NAMALWA (cell line): ENCODE measurements around the gene LY6G6F.

ENCODE experiments used
- DNase-seq: peaks from one replicate; pipeline ENCODE4 v3.0.0-alpha.2; 2015; ENCODE audit warnings: low spot score

The LY6G6F gene

DNA sequence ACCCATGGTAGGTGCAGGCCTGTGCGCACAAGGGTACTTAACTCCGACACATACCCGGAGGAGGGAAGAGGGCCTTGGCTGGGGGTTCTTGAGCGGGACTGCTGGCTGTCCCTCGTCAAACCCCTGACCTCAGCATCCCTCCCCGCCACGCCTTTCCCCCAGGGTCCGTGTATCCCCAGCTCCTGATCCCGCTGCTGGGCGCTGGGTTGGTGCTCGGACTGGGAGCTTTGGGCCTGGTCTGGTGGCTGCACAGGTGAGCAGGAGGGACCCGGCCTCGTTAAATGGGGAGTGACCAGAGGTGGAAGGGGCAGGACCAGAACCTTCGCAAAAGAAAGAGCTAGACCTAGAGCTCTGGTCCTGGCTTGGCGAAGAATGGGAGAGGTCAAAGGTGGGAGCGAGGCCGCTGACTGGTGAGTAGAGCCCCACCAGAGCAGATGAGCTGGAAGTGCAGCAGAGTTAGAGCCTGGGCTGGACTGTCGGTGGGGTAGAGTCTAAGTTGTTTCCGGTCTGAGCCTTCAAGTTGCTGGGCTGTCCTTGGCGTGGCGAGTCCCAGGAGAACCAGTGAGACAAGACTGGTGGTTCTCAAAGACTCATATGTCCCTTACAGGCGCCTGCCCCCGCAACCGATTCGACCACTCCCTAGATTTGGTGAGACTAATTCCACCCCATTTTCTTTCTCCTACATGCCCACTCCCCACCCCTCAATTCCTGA lies 17.5 kb downstream of the LY6G6F start:
- no peak for DNase-seq

DNA sequence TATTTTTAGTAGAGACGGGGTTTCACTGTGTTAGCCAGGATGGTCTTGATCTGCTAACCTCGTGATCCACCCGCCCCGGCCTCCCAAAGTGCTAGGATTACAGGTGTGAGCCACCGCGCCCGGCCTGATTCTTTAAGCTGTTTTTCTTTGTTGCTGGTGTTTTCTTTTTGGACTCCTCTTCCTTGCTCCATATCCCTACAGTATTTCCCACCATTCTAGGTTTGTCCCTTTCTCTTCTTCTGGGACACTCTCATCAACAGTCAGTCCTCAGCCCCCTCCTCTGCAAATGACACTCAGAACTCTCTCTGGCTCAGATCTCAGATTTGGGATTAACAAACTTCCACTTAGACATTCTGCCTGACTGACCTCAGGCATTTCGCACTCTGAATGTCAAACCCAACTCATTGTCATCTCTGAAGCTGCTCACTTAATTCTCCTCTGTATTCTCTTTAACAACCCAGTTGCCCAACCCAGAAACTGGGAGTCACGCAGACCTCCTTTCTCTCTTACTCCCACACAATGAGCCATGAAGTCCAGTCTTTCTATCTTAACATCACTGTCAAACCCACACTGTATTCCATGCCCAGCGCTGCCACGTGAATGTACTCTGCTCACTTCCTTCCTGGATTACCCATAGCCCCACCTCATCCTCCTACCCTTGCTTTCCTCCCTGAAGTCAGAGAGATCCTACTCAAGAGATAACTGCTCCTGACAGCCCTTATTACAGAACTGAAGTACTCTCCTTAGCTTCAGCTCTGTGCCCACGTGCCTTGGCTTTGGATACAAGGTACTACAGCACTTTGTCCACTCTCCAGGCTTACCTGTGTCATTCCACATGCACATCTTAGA lies 19.1 kb downstream of the LY6G6F start:
- DNase-seq: no peak

DNA sequence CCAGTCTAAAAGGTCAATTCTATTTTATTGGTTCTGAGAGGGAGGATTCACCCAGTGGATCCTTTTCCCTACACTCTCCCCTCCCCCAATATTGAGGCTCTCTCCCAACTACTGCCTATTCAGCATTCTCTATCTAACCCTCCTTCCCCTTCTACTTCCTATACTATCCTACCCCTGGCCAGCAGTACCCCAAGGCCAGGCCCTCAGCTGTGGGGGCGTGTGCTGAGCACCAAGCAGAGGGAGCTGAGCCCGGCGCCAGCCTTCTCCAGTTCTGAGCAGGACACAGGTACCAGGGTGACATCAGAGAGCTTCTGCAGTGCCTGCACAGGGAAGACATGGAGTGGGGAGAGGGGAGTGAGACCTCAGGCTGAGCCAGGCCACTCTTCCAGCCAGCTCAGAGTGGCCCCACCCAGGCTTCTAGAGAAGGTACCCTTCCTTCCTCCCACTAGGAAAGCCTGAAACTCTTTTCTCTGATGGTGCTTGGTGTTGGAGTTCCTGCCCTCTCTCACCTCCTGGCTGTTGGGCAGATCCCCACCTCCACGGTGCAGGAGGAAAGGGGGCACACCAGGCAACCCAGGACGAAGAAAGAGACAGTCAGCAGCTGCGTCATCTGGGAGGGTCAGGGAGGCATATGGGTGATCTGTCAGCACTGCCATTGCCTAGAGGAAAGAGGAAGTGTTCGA lies 20.5 kb downstream of the LY6G6F start:
- DNase-seq: no peak

DNA sequence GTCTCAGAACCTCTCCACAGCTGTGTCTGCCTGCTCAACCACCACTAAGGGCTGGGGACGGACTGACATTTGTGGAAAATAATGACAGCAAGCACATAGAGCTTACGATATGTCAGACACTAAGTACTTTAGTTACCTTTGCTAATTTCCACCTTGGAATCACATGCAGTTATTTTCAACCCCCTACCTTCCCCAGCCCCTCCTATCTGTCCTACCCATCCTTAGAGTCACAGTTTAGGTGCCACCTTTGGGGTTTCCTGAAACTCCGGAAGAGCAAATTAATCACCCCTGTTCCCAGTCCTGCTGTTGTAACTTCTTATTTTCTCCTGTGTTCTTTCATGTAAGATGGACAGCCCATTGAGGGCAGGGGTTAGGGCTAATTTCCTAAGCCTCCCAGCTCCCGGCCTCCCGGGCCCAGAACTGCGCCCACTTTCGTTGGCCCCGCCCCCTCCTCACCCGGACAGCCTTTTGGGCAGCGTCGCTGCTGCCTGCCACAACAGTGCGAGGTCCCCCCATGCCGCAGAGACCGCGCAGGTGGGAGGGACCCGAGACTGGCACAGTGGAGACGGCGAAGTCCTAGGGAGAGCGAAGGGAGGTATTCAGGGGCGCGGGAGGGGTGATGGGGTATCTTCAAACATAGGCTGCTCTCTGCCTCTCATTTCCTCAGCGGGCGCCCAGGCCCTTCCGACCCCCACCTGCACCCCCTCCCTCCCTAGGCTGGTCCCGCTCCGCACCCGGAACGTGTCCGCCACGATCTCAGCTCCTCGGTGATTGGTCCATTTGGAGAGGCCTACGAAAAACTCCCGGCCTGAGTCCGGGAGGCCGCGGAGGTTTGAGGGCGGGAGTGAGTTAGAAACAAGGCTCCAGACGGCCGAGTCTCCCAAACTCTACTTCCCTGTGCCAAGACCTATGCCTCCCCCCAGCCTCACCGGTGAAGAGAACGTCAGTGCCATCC lies 21.3 kb downstream of the LY6G6F start:
- peak; percentile 94 for DNase-seq

DNA sequence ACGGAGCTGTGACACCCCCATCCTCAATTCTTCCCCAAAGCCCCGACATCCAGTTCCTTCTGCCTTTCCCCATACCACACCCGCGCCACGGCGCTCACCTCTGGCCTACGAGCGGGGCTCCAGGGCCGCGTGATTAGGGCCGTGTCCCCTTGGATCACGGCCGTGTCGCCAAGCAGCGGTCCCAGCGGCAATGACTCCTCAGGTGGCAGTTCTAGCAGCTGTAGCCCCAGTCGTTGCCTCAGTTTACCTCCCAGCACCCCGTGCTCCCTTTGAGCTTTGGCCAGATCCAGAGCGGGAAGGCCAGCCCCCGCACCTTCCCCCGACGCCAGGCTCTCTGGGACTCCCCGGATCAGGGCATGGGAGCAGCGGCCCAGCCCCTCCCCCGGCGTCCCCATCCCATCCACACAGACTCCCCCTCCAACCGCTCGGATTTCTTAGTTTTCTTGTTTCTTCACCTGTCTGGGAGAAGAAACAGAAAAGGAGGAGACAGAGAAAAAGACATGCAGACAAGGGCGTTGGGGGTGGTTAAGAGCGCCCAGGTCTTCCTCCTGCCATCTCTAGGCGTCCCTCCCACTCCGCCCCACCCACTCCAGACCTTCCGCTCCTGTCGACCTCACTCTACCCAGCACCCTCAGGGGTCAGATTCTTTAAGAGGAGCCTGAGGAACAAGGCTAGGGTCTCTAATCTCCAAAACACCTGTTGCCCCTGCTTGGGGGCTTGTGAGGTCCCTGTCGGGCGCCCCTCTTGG lies 22.3 kb downstream of the LY6G6F start, which contains the start of gene DDAH2:
Gene DDAH2 (minus strand): TSS at position 533 of the 748 bp plus-strand sequence. CDS start 138 bp downstream, at position 395.
- no peak for DNase-seq

DNA sequence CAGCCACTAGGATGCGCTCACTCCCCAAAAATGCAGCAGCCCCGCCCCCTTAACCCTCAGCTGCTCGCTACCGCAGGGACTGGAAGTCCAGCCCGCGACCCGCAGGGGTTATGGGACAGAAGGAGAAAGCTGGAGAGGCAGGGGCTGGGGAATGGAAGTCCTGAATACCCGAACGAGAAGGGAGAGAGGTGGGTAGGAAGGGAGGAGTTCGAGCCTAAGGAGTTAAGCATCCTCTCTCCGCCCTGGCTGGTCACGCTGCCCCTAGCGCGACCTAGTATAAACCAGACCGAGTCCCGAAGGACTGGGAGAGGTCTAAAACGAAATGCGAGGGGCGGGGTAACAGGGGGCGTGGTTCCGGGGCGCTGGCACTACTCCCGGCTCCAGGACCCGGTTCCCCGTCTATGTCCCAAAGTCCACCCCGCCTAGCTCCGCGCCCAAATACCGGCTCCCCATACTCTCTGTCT lies 22.9 kb downstream of the LY6G6F start:
- DNase-seq: peak; percentile 85

DNA sequence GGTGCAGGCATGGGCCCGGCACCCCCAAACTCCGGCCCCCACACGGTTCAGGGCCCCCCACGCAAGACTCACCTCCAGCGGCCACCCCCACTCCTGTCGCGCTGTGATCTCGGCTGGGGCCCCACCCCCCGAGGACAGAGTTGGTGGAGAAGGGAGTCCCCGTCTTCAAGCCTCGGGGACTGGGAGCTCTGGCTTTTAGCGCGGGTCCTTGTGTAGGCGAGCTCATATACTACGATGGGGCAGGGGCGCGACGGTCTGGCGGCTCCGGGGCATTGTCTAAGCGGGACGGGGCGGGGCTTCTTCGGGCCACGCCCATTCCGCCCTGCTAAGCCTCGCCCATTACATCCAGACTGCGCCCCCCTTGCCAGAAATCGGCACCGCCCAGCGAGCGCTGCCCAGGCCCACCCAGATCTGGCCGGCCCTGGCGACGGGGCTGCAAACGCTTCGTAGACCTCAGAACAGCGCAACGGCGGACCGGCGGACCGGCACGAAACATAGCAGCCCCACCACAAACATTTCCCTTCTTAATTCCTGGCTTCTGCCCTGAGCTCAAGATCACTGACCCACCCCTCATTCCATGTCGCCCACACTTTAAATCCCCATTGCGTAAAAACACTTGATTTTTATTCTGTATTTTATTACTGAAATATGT lies 23.4 kb downstream of the LY6G6F start:
- DNase-seq: peak; percentile 71

DNA sequence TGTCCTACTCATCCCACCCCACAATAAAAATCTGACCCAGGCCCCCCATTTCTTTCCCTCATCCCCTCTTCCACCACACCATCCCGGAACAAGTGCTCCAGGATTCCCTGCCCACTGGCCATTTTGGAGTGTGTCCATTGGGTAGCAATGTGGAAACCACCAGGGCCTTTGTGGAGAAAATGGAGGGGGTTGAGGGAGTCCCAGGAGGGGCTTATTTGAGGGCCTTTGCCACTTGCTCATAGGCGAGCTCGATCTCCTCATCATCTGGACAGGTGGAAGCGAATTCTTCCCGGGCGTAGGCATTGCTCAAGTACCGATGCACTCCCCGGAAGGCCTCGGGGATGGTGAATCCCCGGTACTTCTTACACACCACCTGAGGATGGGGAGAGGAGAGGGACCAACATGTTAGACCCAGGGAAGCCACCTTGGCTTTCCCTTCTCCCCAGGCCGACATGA lies 24.0 kb downstream of the LY6G6F start:
- no peak for DNase-seq

DNA sequence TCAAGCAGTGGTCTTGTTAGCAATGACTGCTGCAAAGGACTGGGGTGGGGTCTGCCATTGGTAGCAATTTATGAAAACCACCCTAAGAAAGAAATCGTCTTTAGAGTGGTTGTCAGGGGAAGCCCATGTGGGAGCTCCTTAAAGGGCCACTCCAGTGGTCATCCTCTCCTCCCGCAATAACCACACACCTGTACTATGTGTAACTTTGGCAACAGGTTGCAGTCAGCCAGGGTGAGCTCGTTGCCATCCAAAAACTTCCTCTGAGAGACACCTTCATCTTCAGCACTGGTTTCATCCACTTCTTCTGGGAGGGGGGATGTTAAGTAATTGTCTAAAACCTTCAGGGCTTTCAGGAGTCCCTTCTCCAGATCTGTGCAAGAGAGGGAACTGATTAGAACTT lies 25.4 kb downstream of the LY6G6F start:
- no peak for DNase-seq

DNA sequence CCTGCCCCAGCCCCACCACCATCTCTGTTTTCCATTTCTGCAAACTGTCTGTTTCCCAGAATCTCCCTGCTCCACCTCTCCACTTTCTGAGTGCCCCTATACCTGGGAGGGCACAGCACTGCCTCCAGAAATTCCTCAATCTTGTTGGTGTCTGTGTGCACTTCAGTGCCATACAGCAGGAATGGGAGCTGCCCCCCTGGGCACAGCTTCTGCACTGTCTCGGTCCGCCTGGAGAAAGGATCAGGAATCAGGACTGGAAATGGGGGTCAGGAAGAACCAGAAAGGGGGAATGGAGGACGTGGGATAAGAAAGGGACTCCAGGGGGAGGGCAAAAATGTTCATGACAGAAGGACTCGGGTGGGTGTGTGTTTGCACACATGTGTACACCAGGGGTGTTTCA lies 27.1 kb downstream of the LY6G6F start:
- DNase-seq: no peak

DNA sequence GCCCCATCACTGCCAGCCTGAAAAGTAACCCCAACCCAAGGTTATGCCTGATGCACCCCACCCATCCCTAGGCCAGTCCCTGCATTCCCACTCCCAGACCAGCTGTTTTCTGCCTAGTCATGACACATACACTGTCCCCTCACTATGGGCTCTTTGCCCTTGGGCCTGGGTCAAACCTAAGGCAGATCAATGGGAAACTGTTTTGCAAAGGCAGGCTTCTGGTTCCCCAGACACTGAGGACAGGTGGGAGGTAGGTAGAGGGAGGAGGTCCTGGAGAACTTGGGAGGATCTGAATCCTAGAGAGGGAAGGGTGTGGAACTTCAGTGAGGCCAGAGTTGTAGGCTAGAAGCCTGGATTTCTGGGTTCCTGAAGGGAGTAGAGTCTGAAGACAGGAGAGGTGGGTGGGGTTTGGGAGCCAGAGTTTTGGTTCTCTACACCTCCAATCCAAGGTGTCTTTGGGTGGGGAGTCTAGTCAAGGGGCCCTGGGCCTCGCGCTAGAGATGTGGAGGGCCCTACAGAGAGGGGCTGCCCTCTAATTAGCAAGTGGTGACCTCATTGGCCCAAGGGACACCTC lies 27.7 kb downstream of the LY6G6F start:
- DNase-seq: no peak

DNA sequence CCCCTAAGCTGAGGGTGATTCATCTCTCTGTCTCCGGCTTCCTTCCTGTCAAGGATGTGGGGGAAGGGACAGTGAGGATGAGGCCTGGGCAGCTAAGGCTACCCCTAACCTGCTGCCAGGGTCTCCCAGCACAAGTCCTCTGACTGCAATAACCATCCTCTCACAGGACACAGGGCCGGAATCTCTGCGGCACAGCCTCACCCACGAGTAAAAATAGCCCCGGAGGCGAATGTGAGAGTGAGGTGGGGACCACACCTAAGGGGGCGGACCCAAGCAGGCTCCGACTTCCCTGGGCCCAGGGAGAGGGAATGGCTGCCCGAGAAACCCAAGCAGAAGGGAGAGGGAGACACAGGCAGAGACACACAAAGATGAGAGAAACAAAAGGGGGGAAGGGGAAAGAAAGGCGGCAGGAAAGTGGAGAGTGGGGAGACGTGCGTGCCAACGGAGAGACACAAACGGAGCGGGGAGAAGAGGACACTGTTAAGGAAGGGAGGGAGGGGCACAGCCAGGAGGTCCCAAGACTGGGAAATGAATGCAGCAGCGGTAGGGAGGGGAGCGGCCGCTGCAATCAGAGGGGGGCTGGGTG lies 28.2 kb downstream of the LY6G6F start:
- DNase-seq: peak; percentile 63

DNA sequence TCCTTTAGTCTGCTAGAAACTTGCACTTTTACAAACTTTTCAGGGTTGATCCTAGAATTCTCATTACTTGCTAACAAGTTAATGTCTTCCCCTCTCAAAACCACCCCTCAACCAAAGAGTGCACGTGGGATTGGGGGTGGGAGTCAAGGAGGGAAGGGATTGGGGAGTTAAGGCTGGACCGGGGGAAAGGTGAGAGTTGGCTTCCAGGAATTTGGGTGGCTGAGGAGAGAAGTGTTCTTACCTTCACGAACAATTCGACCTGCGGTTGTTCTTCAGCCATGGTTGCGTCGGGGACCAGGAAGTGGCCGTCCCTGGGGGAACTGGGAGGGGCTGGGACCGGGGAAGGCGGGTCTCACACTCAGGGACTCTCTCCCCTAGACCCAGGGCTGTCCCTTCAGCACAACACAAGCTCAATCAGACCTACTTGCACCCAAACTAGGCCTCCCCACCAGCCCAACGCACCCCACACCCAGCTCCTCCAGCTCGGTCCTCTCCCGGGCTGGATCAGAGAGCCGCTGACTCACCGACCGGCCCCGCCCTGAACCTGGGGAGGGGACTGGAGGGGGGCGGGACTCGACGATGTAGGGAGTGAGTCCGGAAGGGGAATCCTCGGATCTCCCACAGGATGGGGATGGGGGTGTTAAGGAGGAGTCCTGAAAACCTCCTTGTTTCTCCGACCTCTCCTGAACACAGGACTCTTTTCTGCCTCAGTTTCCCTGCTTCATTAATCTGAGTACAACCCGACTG lies 29.5 kb downstream of the LY6G6F start, which contains the start of gene CLIC1:
Gene CLIC1 (minus strand): TSS at position 510 of the 747 bp plus-strand sequence. CDS start 230 bp downstream, at position 280.
- DNase-seq: peak; percentile 82

DNA sequence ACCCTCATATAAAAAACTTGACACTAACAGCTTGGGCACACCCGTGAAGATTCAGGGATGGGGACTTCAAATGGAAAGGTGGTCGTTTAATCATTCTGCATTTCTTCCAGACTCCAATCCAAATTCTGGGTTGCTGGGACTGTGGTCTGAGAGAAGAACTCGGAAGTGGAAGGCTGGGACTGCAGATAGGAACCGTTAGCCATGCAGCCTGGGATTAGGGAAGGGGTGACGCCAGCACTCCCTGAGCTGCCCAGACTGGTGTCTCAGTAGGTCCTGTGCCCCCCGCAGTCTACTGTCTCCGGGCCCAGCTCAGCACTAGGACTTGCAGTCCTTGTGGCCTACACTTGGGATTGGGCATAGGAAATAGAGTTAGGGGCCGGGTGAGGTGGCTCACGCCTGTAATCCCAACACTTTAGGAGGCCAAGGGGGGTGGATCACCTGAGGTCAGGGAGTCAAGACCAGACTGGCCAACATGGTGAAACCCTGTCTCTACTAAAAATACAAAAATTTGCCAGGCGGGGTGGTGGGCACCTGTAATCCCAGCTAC lies 30.2 kb downstream of the LY6G6F start:
- no peak for DNase-seq

DNA sequence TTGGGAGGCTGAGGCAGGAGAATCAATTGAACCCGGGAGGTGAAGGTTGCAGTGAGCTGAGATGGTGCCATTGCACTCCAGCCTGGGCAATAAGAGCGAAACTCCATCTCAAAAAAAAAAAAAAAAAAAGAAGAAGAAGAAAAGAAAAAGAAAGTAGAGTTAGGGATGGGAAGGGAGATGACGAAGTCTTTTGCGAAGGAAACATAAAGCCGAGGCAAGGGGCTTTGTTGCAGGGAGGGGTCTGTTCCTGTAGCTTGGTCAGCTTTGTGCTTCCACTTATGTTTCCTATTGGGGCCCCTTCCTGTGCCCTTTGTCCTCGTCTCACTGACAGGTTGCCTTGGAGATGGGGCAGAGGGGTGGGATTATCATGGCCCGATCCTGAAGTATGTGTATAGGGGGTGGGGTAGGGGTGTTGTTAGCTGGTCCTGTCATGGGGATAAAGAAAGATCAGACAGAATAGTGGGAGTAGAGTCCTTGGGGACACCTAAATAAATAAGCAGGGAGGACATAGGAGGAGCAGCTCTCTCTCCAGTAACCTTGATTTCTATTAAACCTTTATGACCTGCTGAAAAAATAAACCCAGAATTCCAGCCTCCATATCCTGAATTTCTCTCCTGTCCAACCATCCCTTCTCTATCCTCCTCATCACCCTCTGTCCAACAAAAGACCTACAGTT lies 30.8 kb downstream of the LY6G6F start:
- DNase-seq: no peak

DNA sequence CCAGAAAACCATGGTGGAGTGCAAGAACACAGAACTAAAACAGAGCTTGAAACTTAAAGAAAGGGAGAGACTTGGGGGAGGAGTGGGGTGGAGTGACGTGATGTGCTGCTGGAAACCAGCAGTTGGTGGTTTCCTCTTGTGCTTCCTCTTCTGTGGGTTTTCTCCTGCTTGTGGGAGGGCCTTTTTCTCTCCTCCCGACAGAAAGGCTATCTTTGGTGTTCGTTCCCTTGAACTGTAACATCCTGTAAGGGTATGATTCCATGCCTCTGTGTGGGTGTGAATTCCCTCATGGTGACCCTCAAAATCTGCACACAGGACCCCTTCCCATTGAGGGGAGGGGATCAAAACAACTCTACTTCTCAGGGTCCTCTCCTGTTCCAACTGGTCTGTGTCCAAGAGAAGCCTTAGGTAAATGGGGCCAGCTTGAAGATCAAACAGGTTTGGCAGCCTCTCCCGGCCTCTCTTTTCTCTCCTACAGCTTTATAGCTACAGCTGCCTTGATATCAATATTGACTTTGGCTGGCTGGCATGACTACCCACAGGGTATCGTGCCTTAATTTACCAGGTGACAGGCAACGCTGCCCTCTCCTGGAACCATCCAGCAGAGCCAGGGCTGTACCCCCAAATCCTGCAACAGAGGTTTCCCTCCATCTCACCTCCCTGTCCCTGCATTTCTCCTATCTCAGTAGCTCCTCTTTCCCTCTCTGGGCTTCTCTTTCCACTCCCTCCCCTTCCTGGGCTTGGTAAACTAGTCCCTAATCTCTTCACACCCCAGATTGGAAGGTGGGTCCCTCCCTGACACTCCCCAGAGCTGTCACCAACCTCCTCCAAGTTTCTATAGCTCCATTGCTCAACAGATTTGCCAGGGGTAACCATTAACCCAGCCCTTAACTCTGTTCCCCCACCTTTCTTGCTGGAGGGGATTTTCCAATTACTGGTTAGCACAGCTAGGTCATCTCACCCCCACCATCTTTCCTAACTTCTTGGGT lies 31.6 kb downstream of the LY6G6F start:
- DNase-seq: peak; percentile 89
